GM12865 (cell line): ENCODE results near the gene RASSF1.

Experiments
- DNase-seq: peaks from one replicate; pipeline ENCODE4 v3.0.0; 2010; ENCODE audit warnings: low read depth
- H3K4me3 ChIP-seq: 2 replicates; pipeline ENCODE4 v1.5.1; 2011; ENCODE audit warnings: mild to moderate bottlenecking, low read depth, low read length, control low read depth
- CTCF ChIP-seq: IDR thresholded peaks from 2 replicates; pipeline ENCODE4 v1.5.1; 2011; ENCODE audit warnings: low read length, control low read depth, low read depth, inconsistent platforms; ENCODE audit not compliant: insufficient read depth; ENCODE audit errors: missing control alignments

Gene RASSF1

GRCh38 chr3:50299929-50300680, 40.5 kb downstream of the RASSF1 start:
- peak overlapping the region; percentile 55 for H3K4me3 ChIP-seq
- TF ChIP-seq CTCF, result no peak
- peak; percentile 45 for DNase-seq

GRCh38 chr3:50299638-50299928, 41.1 kb downstream of the RASSF1 start:
- TF ChIP-seq CTCF, result no peak
- peak overlapping the region; percentile 55 for H3K4me3 ChIP-seq
- no peak for DNase-seq

GRCh38 chr3:50298836-50299637, 41.6 kb downstream of the RASSF1 start, which contains the start of the genes HYAL3 and NAA80:
TSS of gene HYAL3 (minus strand) at chr3:50299405. CDS start at chr3:50295602, 3,803 bp downstream.
TSS of gene NAA80 (minus strand) at chr3:50299405. CDS start at chr3:50297463, 1,942 bp downstream.
- DNase-seq, result peak; percentile 100

GRCh38 chr3:50297896-50298725, 42.5 kb downstream of the RASSF1 start:
- peak; percentile 11 for DNase-seq
- TF ChIP-seq CTCF, result no peak
- peak overlapping the region; percentile 67 for H3K4me3 ChIP-seq

More at GRCh38 chr3:50298836-50299637, 41.6 kb downstream of the RASSF1 start, which contains the start of the genes HYAL3 and NAA80:
- TF ChIP-seq CTCF, result peak; percentile 27
- peak within 1 kb of the TSS; percentile 67 for H3K4me3 ChIP-seq

GRCh38 chr3:50297384-50297775, 43.3 kb downstream of the RASSF1 start:
- peak; percentile 5 for DNase-seq
- TF ChIP-seq CTCF, result no peak
- no peak overlapping the region for H3K4me3 ChIP-seq

- DNase-seq, result peak; percentile 5
- no peak overlapping the region for H3K4me3 ChIP-seq
- no peak for TF ChIP-seq CTCF
Observed at GRCh38 chr3:50296721-50297383, 43.8 kb downstream of the RASSF1 start.
